Activated effector memory CD4-positive, alpha-beta T cell treated with Interleukin-2 at 50 U/mL for 16 hours (primary cell): ENCODE data around the gene DENND1B.

Experiments used
- DNase-seq: peaks from one replicate; pipeline ENCODE4 v3.0.0-alpha.2; 2020

Gene DENND1B, protein sequence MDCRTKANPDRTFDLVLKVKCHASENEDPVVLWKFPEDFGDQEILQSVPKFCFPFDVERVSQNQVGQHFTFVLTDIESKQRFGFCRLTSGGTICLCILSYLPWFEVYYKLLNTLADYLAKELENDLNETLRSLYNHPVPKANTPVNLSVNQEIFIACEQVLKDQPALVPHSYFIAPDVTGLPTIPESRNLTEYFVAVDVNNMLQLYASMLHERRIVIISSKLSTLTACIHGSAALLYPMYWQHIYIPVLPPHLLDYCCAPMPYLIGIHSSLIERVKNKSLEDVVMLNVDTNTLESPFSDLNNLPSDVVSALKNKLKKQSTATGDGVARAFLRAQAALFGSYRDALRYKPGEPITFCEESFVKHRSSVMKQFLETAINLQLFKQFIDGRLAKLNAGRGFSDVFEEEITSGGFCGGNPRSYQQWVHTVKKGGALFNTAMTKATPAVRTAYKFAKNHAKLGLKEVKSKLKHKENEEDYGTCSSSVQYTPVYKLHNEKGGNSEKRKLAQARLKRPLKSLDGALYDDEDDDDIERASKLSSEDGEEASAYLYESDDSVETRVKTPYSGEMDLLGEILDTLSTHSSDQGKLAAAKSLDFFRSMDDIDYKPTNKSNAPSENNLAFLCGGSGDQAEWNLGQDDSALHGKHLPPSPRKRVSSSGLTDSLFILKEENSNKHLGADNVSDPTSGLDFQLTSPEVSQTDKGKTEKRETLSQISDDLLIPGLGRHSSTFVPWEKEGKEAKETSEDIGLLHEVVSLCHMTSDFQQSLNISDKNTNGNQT

DNA sequence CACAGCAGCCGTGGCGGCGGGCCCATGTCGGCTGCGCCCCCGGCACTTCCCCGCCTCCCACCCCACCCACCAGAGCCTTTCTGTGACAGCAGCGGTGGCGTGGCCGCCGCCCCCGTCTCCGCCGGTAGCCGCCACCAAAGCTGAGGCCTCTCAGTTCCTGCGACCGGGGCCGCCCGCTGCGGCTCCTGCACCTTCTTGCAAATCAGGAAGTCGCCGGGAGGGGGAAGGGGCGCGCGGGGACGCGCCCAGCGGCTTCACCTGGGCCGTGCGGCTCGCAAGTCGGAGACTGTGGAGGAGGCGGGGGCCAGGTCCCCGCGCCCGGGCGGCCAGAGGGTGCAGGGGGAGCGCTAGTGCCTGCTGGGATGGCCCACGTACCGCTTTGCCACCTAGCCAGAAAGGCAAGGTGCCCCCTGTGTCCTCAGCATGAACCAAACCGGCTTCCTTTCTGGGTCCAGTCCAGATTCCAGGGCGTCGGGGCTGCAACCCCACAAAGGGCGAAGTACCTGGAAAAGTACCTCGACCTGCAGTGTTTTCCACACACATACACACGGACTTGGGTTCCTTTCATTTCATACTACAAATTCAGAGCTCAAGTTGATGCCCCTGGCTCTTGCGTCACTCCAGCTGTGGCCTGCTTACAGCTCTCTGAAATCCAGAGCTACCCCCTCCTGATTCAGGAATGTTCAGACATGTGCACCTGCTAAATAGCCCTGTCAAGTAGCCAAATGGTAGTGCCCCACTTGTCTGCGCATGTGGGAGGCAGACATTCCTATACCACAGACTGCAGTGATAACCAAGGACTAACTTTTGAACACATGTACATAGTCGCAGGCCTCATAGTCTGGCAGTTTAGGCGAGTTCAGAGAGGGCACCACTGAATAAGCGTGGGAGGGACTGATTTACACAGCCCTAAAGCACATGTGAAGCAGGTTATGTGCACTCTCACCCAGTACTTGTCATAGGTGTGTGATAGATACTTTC is at the start of gene DENND1B:
Gene DENND1B, minus strand, starts transcription at position 199 of the 981 bp plus-strand sequence. CDS start 325 bp downstream, outside the sequence.
- DNase-seq: peak; percentile 76

DNA sequence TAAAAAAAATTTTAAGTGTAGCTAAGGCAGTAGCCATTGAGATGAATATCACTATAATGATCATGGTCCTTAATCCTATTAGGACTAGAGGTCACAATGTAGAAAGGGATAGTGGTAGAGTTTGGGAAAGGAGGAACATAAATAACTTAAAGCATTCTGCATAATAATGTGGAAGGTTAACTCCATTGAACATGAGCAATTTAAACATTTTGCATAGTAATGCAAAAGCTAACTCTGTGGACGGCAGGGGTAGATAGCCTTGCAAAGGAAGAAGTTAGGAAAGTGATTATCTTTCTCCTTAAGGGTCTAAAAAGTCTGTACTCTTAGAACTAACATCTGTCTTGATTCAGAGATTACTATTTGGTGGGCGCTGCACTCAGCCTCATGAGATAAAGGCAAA is 39.0 kb upstream of the DENND1B start:
- DNase-seq: no peak

DNA sequence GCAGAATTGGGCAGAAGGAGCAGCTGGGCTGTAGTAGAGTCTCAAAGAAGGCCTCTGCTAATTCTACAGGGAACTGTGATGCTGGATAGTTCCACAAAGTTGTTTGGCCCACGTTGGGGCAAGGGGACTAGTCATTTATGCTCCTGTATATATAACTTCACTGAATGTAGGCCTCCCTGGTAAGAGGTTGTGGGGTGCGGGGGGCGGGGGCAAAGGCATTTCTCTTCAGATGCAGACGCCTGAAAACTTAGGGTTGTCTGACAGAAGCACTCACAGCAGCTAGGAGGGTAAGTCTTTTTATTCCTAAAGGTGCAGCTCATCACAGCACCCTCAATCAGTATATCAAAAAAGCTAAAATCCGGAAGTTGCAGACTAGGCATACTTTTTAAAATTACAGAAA is 38.5 kb upstream of the DENND1B start:
- DNase-seq: no peak

DNA sequence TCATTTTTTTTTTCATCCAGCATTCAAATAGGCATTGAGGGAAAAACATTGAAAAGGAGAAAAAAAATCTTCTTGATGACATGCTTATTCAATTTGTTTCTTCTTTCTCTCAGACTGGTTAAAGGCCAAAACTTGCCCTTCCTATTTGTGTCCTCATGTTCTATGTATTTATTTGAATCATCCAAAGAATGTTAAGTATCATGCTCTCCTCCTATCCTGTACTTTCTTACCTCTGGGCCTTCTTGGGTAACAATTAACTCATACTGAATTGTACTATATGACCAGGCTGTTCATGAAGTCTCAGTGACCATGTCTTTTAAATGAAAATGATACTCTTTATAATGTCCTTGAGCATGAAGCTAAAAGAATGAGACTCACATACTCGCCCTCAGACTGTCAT is 36.5 kb upstream of the DENND1B start:
- DNase-seq: no peak

DNA sequence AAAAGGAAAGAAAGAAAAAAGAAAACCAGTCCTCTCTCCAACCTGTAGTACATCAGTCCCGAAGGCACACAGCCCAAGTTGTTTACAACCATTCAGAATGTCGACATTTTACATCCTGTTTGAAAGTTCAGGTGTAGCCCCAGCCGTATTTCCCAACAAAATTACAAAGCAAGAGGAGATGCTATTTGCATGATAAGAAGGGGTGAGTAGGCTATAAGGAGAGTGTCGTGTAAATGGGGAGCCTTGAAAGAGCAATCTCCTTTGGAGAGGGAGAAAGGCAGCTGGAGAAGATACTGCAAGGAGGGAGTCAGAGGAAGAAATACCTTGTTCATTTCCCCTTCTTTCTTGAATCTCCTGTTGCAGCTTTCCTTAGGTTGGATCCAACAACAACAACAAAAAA is 35.5 kb upstream of the DENND1B start:
- DNase-seq: no peak

DNA sequence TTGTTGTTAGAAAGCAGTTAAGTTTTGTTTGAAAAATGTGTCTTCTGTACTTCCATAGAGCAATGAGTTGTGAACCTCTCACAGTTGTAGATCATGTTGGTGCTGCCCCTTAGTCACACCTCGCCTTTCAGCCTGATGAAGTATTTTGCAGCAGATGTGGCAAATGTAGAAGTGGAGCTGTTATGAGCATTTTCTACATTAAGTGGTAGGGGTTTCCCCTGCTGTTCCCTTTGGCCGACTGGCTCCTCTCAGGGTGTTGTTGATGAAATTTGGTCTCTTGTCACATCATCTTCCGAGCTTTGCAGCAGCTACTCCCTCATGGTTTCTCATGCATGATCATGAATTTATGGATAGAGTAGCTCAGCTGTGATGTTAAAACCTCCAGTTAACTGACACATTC is 33.6 kb upstream of the DENND1B start:
- no peak for DNase-seq

DNA sequence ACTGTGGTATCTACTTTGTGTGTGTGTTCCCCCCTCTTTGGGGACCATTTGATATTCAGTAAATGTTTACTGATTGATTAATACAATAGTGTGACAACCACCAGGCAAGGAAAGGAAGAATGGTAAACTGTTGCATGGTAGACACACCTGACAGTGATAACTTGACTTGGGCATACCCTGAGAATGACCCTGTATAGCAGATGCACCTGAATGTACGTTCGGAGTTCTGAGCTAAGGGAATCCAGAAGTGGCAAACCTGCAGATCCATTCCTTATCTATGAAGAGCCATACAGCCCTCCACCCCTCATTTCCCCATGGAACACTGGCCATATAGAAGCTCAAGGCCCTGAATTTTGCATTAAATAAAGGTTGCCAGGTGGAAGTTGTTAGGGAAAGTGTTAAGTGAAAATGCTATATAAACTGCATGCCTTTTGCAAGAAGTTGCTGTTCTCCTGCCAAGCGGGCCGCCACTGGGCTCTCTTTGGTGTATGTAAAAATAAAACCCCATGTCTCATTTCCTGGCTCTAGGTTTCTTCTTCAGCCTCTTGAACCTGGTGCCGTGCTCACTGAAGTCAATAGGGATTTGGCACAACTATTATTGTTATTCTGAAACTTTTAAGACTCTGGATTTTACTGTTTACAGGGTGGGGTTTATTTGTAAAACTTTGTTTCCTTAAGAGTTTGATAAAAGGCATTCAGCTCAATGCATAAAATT is 32.6 kb upstream of the DENND1B start:
- no peak for DNase-seq

DNA sequence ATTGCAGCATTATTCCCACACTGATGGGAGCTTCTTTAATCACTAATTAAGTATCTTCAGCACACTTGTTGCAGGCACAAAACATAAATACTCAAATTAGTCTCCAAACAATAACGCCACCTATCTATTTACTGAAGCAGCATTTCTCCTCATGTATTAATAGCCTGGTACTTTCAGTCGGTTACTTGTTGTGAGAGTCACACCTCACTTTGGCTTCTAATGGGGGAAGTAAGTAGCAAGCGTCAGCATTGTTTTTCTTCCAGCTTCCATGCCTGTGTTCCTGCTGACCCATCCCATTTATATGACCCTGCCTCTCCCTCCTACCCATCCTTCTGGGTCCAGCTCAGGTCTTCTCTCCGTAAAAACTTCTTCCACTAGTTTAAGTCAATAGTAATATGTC is 31.9 kb upstream of the DENND1B start:
- no peak for DNase-seq

DNA sequence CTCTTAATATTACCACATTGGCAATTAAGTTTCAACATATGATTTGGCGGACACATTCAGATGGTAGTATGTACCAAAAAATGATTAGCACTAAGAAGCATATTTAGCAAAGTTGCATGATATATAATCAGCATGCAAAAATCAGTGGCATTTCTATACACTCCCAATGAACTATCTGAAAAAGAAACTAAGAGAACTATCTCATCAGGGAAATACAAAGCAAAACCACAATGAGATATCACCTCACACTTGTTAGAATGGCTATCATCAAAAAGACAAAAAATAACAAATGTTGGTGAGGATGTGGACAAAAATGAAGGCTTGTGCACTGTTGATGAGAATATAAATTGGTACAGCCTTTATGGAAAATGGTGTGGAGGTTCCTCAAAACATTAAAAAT is 31.4 kb upstream of the DENND1B start:
- DNase-seq: no peak

DNA sequence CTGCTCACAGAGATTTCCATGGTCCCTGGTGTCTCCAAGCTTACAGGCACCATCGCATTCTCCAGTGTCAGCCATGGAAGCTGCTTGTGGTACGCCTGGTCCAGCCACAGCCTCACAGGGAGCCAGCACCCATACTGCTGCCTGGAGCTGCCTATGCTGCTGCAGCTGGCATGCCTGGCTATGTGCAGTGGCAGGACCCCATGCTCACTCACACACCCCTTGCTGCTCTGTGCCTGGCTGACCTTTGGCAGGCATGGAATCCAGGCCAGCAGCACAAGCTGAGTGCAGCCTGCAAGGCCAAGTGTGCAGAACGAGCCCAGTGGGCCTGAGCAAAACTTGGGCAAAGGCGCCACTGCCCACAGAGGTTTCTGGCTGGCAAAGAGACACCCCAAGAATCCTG is 26.4 kb upstream of the DENND1B start:
- DNase-seq: no peak

DNA sequence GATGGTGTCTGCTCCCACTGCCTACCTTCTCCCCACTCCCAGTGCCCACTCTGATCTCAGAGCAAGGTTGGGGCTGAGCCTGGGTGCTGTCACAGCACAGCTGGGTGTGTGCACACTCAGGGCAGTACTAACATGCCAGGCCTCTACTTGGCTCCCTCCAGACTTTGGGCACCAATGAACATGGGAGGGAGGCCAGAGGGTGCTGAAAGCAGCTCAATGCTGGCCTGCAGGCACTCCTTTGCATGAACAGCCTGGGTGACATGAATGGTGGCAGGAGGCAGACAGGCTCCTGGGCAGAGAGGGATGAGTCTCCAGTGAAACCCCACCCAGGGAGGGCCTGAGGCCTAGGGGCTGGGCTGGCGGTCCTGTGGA is 25.8 kb upstream of the DENND1B start:
- no peak for DNase-seq

DNA sequence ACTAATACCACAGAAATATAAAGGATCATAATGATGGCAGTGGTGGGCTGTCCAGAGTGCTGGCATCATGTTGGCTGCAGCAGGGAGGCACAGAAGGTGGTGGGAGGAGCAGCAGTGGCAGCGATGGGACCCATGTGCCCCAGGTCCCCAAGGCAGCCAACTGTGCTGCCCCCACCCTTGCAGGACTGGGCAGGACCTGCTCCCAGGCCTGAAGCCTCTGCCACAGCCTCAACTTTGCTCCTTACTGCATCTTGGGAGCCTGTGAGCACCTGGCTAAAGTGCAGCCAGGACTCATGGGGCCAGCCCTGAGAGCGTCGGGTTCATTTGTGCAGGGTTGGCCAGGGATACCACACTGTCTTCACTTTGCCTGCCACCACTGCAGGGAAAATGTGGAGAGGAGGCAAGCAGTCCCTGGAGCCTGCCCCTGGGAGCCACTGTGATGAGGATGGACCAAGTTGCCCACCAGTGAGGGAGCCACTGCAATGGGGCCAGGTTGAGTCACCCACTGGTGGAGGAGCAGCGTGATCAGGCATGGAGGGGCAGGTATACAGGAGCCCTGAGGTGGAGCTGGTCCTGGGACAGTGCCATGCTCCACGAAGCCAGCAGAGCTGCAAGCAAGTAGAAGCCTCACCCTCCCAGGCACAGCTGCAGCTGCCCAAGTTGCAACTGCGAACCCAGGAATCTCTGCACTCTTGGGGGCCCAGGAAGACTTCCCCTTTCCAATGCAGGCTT is 25.3 kb upstream of the DENND1B start:
- DNase-seq: no peak

DNA sequence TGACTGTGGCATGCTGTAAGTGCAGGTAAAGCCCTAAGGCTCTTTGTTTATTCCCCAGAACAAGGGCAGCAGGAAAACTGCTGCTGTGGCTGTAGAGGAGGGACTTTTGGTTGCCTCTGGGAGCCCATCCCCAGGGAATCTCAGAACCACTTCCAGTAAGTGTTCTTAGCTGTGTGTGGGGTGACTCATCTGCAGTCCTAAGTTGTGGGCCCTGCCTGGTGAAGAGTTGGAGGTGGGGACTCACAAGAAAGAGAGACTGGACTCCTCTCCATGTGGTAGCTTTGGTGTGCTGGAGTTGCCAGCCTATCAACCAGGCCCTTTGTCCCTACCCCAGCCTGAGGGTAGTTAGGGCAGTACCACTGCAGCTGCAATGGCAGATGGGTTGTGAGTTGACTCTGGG is 24.0 kb upstream of the DENND1B start:
- no peak for DNase-seq

DNA sequence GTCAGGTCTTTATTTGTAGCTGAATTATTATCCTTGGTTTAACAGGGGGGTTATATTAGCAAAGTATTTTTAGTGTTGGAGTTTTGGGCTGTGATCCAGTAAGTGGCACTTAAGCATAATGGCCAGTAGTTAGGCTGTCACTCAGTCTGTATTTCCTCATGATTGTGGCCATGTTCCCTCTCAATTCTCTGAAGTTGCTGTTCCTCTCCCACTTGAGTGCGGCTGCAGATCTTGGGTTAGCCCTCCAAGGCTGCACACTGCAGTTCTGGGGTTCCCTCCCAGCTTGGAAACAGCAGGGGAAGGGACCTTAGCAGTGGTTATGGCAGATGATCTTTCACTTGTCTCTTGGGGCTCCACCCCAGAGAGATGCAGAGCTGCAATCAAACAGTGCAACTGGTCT is 23.2 kb upstream of the DENND1B start:
- no peak for DNase-seq

DNA sequence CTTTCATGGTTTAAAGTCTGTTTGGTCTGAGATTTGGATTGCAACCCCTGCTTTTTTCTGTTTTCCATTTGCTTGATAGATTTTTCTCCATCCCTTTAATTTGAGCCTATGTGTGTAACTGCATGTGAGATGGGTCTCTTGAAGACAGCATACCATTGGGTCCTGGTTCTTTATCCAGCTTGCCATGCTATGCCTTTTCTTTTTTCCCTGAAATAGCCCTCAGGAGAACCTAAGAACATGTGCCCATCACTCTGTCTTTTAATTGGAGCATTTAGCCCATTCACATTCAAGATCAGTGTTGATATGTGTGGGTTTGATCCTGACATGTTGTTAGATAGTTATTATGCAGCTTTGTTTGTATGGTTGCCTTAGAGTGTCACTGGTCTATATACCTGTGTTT is 21.7 kb upstream of the DENND1B start:
- DNase-seq: no peak

DNA sequence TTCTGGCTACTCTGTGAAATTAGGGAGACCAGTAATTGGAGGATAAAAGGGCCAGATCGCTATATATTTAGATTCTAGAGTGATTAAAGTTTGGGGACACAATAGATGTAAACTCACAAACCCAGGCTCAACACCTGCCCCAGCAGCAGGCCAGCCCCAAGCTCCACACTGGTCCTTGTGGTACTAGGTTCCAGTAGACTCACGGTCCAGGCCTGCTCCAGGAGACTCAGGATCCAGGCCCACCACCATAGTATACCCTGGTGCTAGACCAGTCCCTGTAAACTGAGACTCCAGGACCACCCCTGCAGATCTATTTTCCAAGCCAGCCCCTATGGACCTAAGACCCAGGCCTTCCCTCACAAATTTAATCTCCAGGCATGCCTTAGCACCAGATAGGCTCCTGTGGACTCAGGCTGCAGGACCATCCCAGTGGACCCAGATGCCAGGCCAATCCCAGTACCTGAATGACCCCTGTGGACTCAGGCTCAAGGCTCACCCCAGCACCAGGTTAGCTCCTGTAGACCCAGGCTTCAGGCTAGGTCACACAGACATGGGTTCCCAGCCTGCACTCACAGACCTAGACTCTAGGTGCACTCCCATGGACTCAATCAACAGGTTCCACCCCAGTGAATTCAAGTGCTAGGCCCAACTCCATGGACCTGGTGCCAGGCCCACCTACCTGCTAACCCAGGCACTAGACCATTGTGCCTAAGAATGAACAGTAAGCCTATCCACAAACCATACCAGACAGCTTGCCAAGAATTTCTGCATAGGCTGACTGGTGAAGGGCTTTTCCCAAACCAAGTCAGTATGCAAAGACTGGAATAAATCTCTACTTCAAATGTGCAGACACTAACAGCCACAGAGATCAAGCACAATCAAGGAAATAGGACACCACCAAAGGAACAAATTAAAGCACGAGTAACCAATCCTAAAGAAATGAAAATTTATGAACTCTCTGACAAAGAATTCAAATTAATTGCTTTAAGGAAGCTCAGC is 13.8 kb upstream of the DENND1B start:
- DNase-seq: no peak

DNA sequence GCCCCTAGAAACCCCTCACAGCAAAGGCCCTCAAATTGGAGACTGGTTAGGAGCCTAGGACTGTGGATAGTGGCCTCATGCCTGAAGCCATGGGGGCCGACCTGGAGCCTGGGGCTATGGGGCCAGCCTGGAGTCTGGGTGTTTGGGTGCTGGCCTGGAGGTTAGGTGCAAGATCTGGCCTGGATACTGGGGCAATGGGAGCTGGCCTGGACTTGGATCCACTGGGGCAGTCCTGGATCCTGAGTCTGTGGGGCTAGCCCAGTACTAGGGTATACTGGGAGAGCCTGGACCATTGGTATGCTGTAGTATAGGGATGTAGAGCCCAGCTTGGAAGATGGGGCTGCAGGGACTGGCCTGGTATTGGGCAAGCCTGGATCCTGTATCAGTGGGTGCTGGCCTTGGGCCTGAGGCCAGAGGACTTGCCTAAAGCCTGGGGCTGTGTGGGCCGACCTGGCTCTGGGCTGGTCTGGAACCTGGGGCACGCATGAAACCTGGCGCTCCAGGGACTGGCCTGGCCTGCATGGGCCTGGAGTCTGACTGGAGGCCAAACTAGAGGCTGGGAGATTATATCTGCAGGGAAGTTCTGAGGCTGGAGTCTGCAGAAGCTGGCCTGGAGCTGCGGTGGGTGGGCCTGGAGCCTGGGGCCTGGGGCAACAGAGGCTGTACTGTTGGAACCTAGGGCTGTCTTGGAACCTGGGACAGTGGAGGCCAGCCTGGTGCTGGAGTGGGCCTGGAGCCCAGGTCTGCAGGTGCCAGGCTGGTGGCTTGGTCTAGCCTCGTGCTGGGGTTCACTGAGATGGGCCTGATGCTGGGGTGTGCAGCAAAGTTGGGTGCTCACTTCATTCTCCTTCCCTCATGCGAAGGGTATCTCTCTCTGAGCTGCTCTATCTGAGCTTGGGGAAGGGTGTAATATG is 12.6 kb upstream of the DENND1B start:
- DNase-seq: no peak

DNA sequence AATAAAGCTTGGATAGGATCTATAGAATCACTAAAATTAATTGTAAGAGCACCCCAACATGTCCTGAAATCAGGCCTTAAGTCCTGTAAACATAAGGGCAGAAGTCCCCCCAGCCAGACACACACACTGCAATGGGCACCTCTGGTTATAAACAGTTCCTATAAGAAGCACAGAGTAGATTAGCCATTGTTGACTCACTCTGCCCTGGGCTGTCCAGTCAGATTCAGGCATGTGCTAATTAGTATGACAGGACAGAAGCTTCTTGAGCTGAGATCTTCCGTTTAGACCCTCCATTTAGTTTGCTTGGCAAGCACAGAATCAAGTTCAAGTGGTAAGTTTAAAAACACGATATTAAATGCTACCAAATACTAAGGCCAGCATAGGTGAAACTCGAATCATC is 11.8 kb upstream of the DENND1B start:
- DNase-seq: no peak

DNA sequence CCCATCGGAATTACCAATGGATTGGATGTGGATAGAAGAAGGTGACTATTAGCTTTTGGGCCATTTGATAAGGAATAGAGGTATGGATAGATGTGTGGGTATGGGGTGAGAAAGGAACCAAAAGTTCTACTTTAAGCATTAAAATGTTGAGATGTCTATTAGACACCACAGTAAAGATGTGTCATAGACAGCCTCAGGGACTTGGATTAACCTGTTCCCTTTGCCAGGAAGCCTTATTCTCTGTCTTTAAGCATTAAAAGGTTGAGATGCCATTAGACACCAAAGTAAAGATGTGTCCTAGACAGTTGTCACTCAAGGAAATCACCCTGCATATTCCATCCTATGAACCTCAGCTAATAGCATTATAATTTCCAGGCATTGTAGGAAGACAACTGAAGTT is 11.0 kb upstream of the DENND1B start:
- no peak for DNase-seq
